Caki2 (cell line): ENCODE measurements around the gene WDR7. TPM values are rescaled to one million over a fixed set of nuclear protein-coding genes. Genes with fewer than 3 reads are reported as not detected.

Source experiments
- DNase-seq: peaks from one replicate; pipeline ENCODE4 v3.0.0-alpha.2; 2015; ENCODE audit warnings: low read depth
- in situ Hi-C: cut with HindIII; loops from 2 replicates; pipeline ENCODE4 v1.10.0; 2016; ENCODE audit warnings: low sequenced_read_pairs, low pct_unique_long_range_greater_than_20kb, mixed read lengths
- total RNA-seq: library from RNA; depleted of rRNA; stranded (reverse); fragments of >200 nt; shearing (Covaris generic); gene quantifications from 2 replicates; pipeline ENCODE4 v1.2.3, GENCODE V29; 2014; ENCODE audit warnings: low replicate concordance

The WDR7 gene
- total RNA-seq, 1 experiment from 2014 or later, result 6.6 TPM

DNA sequence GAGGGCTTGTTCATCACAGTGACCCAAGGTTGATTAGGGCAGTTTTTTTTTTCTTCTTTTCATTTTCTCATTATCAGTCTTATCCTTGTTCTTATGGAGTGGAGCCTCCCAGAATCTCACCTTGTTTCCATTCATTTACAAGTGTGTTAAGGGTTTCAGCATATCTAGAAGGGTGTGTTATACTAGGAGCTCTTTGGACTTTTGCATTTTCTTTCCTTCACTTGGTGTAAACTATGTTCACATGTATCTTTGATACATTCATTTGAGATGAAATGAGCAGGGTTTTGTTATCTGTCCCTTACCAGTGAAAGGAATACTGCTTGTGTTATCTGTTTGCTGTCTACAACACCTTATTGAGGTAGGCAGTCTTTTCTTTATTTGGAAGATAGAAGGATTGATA, 96.7 kb downstream of the WDR7 start:
- no peak for DNase-seq
- in situ Hi-C loops, result no loop called here

DNA sequence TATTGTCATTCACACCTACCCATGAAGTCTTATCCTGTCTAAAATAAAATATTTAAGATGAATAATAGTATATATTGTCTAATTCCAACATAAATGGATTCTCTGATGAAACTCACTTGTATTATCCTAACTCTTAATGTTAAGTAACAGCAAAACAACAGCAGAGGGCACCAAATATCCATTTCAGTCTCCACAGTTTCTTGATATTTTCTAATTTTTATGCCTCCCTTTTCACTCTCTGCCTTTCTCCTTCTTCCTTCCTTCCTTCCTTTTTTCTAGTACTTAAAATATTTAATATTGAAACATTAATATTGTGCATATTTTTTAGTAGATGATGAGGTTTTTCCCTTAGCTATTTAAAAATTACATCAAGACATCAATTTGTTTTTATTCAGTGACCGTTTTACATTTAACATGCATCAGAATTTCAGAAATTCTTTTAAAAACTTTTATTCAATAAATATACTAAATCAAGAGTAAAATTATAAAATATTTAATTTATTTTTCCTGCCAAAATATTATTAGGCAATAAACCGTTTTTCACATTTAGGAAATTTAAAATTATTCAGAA, 97.6 kb downstream of the WDR7 start:
- in situ Hi-C loops, result no loop called here
- no peak for DNase-seq

DNA sequence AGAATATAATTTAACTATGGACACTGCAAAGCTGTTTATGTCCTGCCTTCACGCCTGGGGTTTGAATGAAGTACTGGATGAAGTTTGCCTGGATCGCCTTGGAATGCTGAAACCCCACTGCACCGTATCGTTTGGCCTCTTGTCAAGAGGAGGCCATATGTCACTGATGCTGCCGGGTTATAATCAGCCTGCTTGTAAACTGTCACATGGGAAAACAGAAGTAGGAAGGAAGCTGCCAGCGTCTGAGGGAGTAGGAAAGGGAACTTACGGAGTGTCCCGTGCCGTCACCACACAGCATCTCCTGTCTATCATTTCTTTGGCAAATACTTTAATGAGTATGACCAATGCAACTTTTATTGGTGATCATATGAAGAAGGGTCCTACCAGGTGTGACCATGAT, 105.8 kb downstream of the WDR7 start:
- no peak for DNase-seq
- in situ Hi-C loops, result no loop called here

DNA sequence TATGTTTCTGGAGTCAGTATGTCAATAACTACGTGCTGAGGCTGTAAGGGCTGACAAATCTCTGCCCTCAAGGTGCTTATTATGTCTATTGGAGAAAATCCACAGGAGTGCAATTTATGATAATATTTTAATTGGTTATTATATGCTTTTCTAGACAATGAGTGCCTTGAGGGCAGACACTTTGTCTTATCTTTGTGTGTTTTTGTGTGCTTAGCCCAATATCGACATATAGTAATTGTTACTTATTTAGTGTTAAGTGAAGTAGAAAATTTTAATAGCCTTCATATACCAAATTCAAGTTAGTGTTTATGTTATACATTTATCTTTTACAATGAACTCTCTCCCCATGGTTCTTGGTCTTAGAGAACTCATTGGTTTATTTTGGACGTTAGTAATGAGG, 118.9 kb downstream of the WDR7 start:
- no peak for DNase-seq
- in situ Hi-C loops, result no loop called here

DNA sequence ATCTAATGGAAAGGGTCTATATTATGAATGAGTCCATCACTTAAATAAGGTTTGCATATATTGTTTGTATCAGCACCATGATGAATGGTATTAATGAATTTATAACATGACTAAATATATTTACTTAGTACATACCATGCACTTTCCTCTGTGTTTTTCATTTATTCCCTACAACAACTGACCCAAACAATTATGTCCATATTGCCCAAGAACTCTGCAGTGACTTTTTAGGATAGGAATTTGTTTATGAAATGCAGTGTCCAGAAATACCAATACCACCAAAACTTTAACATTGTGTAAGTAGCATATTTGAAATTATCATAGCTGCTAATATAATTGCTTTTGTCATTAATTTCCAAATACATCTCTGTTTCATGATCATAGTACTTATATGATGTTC, 119.7 kb downstream of the WDR7 start:
- no peak for DNase-seq
- in situ Hi-C loops, result no loop called here

DNA sequence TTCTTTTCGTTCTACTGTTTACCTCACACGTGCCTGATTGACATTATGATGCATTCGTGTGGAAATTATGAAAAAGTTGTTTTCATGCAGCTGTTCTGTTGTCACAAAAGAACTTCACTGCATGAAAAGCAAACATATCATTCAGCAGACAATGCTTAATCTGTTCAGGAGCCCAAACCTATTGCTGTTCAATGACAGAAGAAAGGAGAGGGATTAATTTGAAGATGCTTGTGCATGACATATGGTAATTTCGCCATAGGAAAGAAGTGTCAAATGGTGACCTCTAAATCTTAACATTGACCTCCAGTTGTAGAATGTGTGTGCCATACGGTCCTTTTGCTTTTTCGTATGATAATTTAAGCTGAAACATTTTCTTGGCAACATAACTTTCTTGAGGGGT, 124.5 kb downstream of the WDR7 start:
- in situ Hi-C loops, result no loop called here

DNA sequence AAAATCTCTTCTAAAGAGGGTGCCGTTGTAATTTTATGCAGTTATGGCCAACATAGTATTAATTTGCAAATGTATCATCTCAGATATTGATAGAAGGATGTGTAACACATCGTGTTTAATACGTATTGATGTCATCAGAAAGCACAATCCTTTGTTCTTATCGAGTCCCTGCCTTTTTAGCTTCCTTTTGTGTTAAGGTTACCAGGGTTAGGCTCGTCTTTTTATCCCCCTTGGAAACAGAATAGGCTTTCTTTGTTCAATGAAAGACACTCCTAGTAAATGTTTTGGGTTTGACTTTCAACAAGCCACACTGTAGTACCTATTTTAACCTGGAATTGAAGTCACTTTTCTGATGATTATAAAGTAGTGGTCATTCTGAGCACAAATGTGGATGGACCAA, 136.2 kb downstream of the WDR7 start:
- in situ Hi-C loops, result no loop called here
- DNase-seq, result no peak

More for the DNA sequence above, 124.5 kb downstream of the WDR7 start:
- no peak for DNase-seq

DNA sequence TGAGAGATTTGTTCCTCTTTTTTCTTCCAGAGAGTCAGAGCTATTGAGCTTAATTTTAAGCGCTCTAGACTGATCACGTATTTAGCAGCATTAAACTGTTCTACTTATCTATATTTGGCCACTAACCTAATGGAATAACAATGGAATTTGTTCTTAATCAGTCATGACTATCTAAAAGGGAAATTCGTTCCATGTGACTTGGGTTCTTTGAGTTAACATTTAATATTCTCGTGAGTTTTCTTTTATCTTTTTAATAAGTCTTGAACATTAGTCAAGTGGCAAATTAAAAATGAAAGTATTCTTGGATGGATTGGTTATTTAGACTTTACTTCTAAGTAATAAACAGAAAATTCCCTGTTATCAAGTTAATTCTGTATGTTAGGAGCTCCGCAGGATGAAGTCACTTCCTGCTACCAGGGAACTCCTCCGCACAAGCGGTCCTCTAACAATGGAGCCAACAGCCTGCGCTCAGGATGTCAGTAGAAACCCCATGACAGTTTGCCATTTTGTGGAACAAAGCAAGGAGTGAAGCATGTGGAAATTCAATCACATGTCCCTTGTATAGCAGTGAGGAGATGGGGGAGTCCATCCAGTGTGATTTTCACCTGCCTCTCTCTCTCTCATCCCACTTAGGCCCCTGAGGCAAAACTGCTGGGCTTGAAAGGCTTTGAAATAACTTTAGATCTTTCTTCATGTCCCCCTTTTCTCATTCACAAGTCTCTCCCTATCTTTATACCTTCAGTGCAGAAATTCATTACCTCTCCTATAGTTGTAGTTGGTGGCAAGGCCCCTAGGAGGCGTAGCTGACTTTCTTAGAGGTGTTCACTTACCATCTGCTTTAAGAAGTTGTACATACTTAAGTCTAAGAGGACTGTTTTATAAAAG, 138.1 kb downstream of the WDR7 start:
- in situ Hi-C loops, result no loop called here
- DNase-seq, result no peak

DNA sequence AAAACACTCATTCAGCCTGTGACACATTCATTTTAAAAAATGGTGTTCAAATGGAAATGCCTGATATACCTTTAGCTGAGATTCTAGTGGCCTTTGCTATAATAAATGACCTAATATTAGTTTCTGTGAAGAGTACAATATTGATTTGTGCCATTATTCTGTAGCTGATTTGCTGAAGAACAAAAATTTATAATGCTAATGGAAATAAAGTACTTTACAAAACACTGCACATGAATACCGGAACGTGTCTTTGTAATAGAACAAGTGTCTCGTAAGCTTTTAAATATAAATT, 138.7 kb downstream of the WDR7 start:
- no peak for DNase-seq
- in situ Hi-C loops, result no loop called here

DNA sequence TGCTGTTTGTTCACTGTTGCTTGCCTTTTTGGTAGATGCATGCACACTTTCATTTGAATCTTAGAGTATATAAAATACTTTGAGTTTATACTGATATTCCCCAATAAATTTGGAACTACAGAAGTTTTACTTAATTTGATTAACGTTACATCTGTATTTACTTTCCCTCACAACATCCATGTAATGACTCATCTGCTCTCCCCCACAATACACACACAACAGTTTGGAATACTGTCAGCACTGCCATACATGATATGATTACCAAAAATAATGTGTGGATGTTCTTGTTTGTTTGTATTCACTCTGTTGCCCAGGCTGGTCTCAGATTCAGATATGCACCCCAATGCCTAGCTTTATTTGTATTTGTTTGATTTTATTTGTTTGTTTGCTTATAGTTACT, 144.2 kb downstream of the WDR7 start:
- DNase-seq, result no peak
- in situ Hi-C loops, result no loop called here

DNA sequence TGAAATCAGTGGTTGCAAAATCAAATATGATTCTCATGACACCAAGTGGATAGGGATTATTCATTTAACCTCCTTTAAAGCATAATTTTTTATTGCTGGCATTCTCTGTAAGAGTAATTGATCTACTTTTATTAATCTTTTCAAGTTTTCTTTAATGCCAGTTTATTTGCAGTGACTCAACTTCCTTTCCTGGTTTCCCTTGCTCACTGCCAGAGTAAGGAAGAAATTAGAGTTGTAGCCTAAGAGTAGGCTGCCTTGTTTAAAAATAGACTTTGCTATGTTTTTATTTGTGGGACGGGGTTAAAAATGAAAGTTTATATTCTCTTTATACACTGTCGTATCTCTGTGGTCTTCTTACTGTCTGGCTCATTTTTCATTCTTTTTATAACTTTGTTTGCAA, 148.6 kb downstream of the WDR7 start:
- no peak for DNase-seq
- in situ Hi-C loops, result no loop called here

DNA sequence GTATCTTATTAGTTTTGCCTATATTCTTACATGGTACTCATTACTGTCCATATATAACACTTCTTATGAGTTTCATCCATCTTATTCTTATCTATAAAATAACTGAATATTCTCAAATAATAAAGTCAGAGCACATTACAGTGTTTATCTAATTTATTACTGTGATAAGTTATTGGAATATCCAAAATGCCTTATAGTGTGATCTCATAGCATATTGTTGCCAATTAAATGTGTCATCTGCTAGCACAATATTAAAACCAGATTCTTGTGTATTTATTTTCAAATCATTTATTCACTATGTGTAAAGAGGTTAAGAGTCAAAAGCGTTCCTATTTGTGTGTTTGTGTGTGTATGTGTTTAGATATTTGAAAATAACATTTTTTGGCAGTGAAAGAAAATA, 151.9 kb downstream of the WDR7 start:
- in situ Hi-C loops, result no loop called here
- DNase-seq, result no peak

DNA sequence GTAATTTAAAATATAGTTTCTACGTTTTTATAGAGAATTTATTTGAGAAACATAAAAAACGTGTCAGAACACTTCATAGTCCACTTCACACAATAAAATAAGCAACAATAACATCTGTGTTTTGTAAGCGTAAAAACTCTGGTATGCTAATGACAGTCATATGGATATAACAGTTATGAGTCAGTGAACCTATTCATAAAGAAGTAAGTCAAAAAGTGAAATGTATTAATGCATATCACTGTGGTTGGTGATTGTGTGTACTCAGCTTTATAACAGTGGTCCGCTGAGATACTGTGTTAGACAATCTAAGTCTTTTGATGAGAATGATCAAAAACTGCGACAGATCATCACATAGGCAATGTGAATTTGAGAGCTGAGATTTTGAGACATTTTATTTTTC, 153.2 kb downstream of the WDR7 start:
- in situ Hi-C loops, result no loop called here
- no peak for DNase-seq

DNA sequence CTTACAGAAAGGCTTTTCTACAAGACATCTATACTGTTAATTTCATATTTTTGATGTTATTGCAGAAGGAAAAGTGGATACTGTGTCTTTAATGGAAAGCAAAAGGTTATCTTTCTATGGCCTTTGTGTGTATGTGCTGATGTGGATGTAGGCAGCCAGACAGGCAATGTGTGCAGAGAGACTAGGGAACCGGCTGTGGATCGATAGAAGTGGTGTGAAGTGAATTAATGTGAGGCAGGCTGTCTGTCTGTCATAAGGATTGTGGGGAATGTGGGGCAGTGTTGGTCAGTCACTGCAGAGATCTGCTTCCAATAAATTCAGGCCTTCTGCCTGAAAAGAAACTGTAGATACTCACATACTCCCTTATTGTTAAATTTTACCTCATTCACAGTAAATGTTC, 156.7 kb downstream of the WDR7 start:
- in situ Hi-C loops, result no loop called here
- no peak for DNase-seq

DNA sequence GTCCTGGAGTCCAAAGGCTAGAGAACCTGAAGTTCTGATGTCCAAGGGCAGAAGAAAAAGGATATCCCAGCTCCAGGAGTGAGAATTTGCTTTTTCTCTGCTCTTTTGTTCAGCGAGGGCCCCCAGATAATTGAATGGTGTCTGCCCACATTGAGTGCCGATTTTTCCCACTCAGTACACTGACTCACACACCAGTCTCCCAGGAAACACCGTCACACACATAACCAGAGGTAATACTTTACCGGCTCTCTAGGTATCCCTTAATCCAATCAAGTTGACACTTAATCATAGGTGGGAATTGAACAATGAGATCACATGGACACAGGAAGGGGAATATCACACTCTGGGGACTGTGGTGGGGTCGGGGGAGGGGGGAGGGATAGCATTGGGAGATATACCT, 161.5 kb downstream of the WDR7 start:
- in situ Hi-C loops, result no loop called here
- no peak for DNase-seq

DNA sequence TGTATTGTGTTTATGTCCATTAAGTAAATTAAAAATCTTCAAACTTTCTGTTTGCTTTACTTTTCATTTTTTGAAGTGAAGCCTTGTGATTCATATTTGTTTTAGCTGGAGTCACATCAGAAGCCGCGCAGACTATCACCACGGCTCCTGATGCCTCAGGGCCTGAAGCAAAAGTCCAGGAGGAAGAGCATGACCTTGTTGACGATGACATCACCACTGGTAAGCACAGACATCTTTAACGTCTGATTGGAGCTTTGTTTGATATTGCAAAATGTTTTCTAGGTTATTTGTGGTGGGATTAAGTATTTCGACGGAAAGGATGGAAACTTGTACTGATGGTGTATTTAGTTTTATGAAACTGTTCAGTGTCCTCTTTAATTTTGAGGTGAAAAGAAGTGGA, 164.8 kb downstream of the WDR7 start:
- DNase-seq, result no peak
- in situ Hi-C loops, result no loop called here

DNA sequence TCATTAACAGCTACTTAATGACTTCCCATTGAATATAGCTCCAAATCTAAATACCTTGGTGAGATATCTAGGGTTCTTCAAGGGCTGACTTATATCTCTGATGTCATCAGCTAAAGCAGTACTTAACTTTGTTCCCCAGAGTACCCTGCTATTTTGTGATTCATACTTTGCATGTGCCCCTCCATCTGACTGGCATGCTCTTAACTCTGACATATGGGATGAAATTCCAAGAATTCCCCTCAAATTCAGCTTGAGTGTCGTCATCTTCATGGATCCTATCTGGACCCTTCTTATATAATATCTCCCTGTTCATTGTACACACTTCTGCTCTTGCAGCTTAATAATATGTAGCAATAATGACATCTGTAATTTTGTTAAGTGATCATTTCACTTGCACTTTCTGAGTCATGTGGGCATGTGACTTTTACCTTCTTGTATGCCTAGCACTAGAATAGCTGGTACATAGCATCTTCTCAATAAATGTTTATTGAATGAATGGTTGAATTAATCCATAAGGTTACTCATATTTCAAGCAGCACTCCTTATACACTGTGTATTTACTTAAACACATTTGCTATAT, 172.9 kb downstream of the WDR7 start:
- in situ Hi-C loops, result no loop called here
- DNase-seq, result no peak

DNA sequence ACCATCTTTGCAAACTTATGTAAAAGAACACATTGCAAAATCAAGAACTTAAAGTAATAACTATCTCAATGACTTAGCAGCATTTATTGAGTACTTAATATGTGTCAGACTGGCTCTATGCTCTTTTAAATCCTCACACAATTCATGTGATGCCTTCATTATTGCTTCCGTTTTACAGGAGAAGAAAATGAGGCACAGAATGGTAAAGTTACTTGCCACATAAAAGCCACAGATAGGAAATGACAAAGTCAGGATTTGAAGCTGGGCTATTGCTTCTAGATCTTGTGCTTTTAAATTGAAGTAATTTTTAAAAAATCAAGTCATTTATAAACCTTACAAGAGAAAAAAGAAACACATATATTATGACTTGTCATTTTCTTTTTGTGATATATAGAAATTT, 174.2 kb downstream of the WDR7 start:
- in situ Hi-C loops, result no loop called here
- DNase-seq, result no peak

DNA sequence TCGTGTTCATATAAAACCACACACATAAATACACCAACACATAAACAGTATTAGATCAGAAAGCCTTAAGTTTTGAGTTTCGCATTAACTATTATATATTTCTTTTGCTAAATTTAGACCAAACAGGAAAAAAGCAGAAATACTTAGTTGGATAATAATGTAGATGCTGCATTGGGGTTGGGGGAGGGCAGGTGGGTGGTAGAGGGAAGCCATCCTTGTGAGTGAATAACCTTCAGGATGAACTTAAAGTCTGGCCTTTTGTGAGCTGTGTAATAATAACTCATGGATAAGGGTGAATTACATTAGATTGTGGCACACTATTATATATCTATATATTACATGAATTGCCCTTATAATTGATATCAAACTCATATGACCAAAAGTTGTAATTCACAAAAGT, 174.7 kb downstream of the WDR7 start:
- DNase-seq, result no peak
- in situ Hi-C loops, result no loop called here

DNA sequence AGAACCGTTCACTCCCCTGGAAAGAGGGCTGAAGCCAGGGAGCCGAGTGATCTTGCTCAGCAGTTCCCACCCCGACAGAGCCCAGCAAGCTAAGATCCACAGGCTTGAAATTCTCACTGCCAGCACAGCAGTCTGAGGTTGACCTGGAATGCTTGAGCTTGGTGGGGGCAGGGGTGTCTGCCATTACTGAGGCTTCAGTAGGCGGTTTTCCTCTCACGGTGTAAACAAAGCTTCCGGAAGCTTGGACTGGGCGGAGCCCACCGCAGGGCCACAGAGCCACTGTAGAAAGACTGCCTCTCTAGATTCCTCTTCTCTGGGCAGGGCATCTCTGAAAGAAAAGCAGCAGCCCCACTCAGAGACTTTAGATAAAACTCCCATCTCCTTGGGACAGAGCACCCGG, 180.8 kb downstream of the WDR7 start:
- in situ Hi-C loops, result no loop called here
- no peak for DNase-seq
